Activated B cell treated with CpG ODN at 0.5 μM for 24 hours (primary cell): Measurements from ENCODE around the gene DIP2C. TPM values are rescaled to one million over a fixed set of nuclear protein-coding genes. Genes with fewer than 3 reads are reported as not detected.
"Not testable (repeated sequence)": the region's sequence is repeated elsewhere in the genome, so short reads cannot be mapped to it uniquely, and the experiment has no call there.

Source experiments
- ATAC-seq: fragments of 200-7000 bp; cut with Tn5 transposase; one replicate; pipeline ENCODE4 v1.10.0; 2021; ENCODE audit warnings: low read depth, mild to moderate bottlenecking, moderate library complexity
- CTCF ChIA-PET: fragments of 350-600 bp; sonication (Branson Sonifier 250); formaldehyde crosslinking; loops from one replicate; lab custom pipeline; 2021; ENCODE audit warnings: antibody characterized with exemption; lab: Charles Lee
- POLR2A ChIA-PET: fragments of 350-600 bp; sonication (Branson Sonifier 250); formaldehyde crosslinking; loops from one replicate; lab custom pipeline; 2021; ENCODE audit warnings: antibody characterized with exemption; lab: Charles Lee
- DNase-seq: peaks from one replicate; pipeline ENCODE4 v3.0.0; 2022
- H3K27ac Mint-ChIP-seq: one replicate; pipeline ENCODE4 v1.8.0; 2020; ENCODE audit warnings: mixed read lengths
- H3K27me3 Mint-ChIP-seq: one replicate; pipeline ENCODE4 v1.8.0; 2021; ENCODE audit warnings: mixed read lengths
- H3K36me3 Mint-ChIP-seq: one replicate; pipeline ENCODE4 v1.8.0; 2021; ENCODE audit warnings: low read depth, mixed read lengths
- H3K4me1 Mint-ChIP-seq: one replicate; pipeline ENCODE4 v1.8.0; 2021; ENCODE audit warnings: mixed read lengths
- H3K4me3 Mint-ChIP-seq: one replicate; pipeline ENCODE4 v1.8.0; 2020; ENCODE audit warnings: mild to moderate bottlenecking, mixed read lengths
- H3K9me3 Mint-ChIP-seq: one replicate; pipeline ENCODE4 v1.8.0; 2020; ENCODE audit warnings: mixed read lengths
- intact Hi-C: fragments of 100-400 bp; cut with micrococcal nuclease; formaldehyde crosslinking; loops from one replicate; pipeline ENCODE4 v1.15.1; 2024
- total RNA-seq: library from RNA; stranded (reverse); gene quantifications from 2 replicates; pipeline ENCODE4 v1.2.3, GENCODE V29; 2022
- TF ChIP-seq, protein P1 (sequence below): fragments of 200-600 bp; IDR thresholded peaks from one replicate; pipeline ENCODE4 v1.8.0; 2022; ENCODE audit warnings: antibody characterized with exemption, mild to moderate bottlenecking

The DIP2C gene
- total RNA-seq, 1 donor from 2014 or later, result 0.49 TPM

DNA sequence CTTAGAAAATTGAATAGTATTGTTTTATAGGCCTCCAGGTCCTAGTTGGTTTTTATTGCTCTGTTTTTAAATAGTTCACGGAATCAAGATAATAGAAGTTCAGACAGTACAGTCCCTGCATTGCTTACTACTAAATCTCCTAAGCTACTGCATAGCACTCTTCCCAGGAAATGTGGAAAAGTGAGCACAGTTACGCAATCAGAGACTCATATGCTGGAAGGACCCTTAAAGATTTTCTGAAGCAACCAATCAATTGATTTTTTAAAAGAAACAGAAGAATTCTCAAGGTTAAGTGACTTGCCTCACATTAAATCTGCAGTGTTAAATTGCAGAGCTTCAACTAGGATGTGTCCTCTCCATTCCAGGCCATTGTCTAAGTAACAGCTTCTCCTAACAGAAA lies 23.1 kb upstream of the DIP2C start:
- intact Hi-C loops, result no loop called here

DNA sequence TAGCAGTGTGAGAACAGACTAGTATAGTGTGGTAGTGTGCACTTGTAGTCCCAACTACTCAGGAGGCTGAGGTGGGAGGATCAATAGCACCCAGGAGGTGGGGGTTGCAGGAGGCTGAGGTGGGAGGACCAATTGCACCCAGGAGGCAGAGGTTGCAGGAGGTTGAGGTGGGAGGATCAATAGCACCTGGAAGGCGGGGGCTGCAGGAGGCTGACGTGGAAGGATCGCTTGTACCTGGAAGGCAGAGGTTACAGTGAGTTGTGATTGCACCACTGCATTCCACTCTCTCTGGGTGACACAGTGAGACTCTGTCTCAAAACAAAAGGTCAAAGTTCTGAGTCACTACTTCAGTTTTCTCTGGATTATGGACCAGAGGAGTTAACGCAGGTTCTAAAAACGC lies 22.6 kb upstream of the DIP2C start:
- TF ChIP-seq, protein P1, sequence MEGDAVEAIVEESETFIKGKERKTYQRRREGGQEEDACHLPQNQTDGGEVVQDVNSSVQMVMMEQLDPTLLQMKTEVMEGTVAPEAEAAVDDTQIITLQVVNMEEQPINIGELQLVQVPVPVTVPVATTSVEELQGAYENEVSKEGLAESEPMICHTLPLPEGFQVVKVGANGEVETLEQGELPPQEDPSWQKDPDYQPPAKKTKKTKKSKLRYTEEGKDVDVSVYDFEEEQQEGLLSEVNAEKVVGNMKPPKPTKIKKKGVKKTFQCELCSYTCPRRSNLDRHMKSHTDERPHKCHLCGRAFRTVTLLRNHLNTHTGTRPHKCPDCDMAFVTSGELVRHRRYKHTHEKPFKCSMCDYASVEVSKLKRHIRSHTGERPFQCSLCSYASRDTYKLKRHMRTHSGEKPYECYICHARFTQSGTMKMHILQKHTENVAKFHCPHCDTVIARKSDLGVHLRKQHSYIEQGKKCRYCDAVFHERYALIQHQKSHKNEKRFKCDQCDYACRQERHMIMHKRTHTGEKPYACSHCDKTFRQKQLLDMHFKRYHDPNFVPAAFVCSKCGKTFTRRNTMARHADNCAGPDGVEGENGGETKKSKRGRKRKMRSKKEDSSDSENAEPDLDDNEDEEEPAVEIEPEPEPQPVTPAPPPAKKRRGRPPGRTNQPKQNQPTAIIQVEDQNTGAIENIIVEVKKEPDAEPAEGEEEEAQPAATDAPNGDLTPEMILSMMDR, result no peak
- H3K27me3 Mint-ChIP-seq, result peaks cover 14% of the 10 kb centered on the region
- ATAC-seq, result no peak

More for the DNA sequence above, 23.1 kb upstream of the DIP2C start:
- ChIA-PET CTCF (no interaction called here), POLR2A (no interaction called here)
- DNase-seq (no peak), ATAC-seq (no peak)
- no peak overlapping the region for H3K27ac Mint-ChIP-seq
- no peaks in the 10 kb centered on the region for H3K4me1 Mint-ChIP-seq
- H3K4me3 Mint-ChIP-seq, result no peak overlapping the region
- H3K36me3 Mint-ChIP-seq, result no peaks in the 10 kb centered on the region
- H3K9me3 Mint-ChIP-seq, result peaks cover 11% of the 10 kb centered on the region
- TF ChIP-seq, protein P1, result no peak
- H3K27me3 Mint-ChIP-seq, result peaks cover 10% of the 10 kb centered on the region

DNA sequence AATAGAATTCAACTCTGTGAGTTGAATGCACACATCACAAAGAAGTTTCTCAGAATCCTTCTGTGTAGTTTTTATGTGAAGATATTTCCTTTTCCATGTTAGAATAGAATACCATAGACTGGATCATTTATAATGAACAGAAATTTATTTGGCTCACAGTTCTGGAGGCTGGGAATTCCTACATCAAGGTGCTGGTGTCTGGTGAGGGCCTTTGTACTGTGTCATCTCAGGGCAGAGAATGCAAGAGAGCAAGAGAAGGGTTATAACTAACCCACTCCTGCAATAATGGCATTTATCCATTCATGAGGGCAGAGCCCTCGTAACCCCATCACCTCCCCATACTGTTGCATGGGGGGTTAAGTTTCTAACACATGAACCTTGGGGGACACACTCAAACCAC lies 18.4 kb upstream of the DIP2C start:
- H3K27me3 Mint-ChIP-seq, result peaks cover 20% of the 10 kb centered on the region
- peaks cover 4% of the 10 kb centered on the region for H3K9me3 Mint-ChIP-seq
- CTCF ChIA-PET, result no interaction called here

More for the DNA sequence above, 22.6 kb upstream of the DIP2C start:
- Mint-ChIP-seq H3K27ac (no peak overlapping the region), H3K4me1 (no peaks in the 10 kb centered on the region), H3K9me3 (peaks cover 11% of the 10 kb centered on the region), H3K4me3 (no peak overlapping the region), H3K36me3 (no peaks in the 10 kb centered on the region)
- ChIA-PET CTCF (no interaction called here), POLR2A (no interaction called here)
- intact Hi-C loops, result no loop called here
- no peak for DNase-seq

DNA sequence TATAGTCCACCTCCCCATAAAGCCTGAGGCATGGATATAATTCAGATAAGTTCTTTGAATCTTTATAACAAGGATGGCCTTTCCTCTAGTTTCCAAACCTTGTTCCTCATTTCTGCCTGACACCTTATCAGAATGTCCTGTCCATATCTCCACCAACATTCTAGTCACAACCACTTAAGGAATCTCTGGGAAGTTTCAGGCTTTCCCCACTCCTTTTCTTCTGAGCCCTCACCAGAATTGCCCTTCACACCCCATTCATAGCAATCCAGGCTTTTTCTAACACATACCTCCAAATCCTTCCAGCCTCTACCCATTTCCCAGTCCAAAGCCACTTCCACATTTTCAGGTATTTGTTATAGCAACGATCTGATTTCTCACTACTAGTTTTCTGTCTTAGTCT lies 18.0 kb upstream of the DIP2C start:
- Mint-ChIP-seq H3K27ac (no peak overlapping the region), H3K4me3 (no peak overlapping the region), H3K27me3 (peaks cover 20% of the 10 kb centered on the region), H3K4me1 (no peaks in the 10 kb centered on the region), H3K36me3 (no peaks in the 10 kb centered on the region), H3K9me3 (peaks cover 6% of the 10 kb centered on the region)
- no peak for DNase-seq
- CTCF ChIA-PET, result no interaction called here
- POLR2A ChIA-PET, result no interaction called here
- intact Hi-C loops, result no loop called here
- TF ChIP-seq, protein P1, result no peak
- no peak for ATAC-seq

More for the DNA sequence above, 18.4 kb upstream of the DIP2C start:
- intact Hi-C loops, result no loop called here
- no peak overlapping the region for H3K27ac Mint-ChIP-seq
- ATAC-seq (no peak), DNase-seq (no peak)
- POLR2A ChIA-PET, result no interaction called here
- no peaks in the 10 kb centered on the region for H3K4me1 Mint-ChIP-seq
- H3K4me3 Mint-ChIP-seq, result no peak overlapping the region
- TF ChIP-seq, protein P1, result no peak
- no peaks in the 10 kb centered on the region for H3K36me3 Mint-ChIP-seq

DNA sequence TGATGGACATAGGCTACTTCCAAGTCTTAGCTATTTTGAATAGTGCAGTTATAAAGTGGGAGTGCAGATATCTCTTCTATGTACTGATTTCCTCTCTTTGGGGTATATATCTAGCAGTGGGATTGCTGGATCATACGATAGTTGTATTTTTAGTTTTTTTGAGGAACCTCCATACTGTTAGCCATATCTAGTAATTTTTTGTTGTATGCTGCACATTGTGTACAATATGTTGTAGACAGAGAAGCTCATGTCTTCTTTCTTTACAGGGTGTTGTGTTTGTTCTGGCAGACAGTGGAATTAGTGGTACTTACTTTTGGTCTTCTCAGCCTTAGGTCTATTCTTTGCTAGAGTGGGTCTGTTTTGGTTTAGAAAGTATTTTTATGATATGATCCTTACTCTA lies 13.7 kb upstream of the DIP2C start:
- no peak overlapping the region for H3K4me3 Mint-ChIP-seq
- ATAC-seq, result no peak

DNA sequence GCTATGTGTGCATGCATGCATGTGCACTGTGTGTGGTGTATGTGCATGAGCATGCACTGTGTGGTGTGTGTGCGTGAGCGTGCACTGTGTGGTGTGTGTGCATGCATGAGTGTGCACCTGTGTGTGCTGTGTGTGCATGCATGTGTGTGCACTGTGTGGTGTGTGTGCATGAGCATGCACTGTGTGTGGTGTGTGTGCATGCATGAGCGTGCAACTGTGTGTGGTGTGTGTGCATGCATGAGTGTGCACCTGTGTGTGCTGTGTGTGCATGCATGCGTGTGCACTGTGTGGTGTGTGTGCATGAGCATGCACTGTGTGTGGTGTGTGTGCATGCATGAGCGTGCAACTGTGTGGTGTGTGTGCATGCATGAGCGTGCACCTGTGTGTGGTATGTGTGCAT lies 10.7 kb upstream of the DIP2C start:
- H3K36me3 Mint-ChIP-seq, ATAC-seq, H3K9me3 Mint-ChIP-seq, H3K4me1 Mint-ChIP-seq, intact Hi-C loops, DNase-seq, H3K27ac Mint-ChIP-seq, CTCF ChIA-PET, H3K4me3 Mint-ChIP-seq, POLR2A ChIA-PET: not testable (repeated sequence)
- peaks cover 18% of the 10 kb centered on the region for H3K27me3 Mint-ChIP-seq

More for the DNA sequence above, 13.7 kb upstream of the DIP2C start:
- DNase-seq, result no peak
- Mint-ChIP-seq H3K27me3 (peaks cover 18% of the 10 kb centered on the region), H3K4me1 (no peaks in the 10 kb centered on the region), H3K9me3 (peaks cover 6% of the 10 kb centered on the region), H3K27ac (no peak overlapping the region), H3K36me3 (no peaks in the 10 kb centered on the region)
- TF ChIP-seq, protein P1, result no peak
- ChIA-PET CTCF (no interaction called here), POLR2A (no interaction called here)
- intact Hi-C loops, result no loop called here
